ENCODE results near the gene ARHGDIA.

ARHGDIA gene

GRCh38 chr17:81831563-81831956 is 39.6 kb downstream of the ARHGDIA start:
- TF ChIP-seq TARDBP (IDR thresholded peaks at IDR 0.05) (no peak), CTBP1 (IDR thresholded peaks at IDR 0.05; ENCODE audit: borderline replicate concordance) (no peak), FOXA1 (IDR thresholded peaks at IDR 0.05) (no peak), BHLHE40 (IDR thresholded peaks at IDR 0.05; ENCODE audit: borderline replicate concordance) (no peak)
- ChIA-PET CTCF (no interaction called here), POLR2A (no interaction called here)
- no peak for DNase-seq (ENCODE audit: extremely low spot score)

DNA sequence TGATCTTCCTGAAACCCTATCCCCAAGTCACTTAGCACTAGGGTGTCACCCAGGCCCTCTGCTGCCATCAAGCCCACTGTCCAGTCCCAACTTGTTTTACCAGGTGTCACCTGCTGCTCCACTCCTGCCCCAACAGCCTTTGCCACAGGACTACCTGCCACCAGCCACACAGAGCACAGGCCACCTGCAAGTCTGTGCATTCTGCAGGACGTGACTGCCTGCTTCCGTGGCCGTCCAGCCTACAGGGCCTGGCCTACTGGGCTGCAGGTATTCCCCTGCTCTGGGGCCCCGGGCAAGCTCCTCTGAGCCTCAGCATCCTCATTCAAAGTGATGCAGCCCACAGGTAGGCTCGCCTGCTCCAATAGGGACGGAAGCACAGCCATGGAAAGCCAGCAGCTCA is 41.3 kb downstream of the ARHGDIA start:
- CTCF ChIA-PET, result no interaction called here
- no peak for TF ChIP-seq FOXK2 (IDR thresholded peaks at IDR 0.05)
- TF ChIP-seq FOXA1 (IDR thresholded peaks at IDR 0.05), result no peak
- no peak for TF ChIP-seq ELF4 (IDR thresholded peaks at IDR 0.05)
- TF ChIP-seq L3MBTL2 (conservative IDR thresholded peaks at IDR 0.05), result no peak
- no peak for TF ChIP-seq TARDBP (IDR thresholded peaks at IDR 0.05)
- no peak for TF ChIP-seq FOXM1 (IDR thresholded peaks at IDR 0.05; ENCODE audit: borderline replicate concordance)
- no peak for TF ChIP-seq CTBP1 (IDR thresholded peaks at IDR 0.05; ENCODE audit: borderline replicate concordance)
- TF ChIP-seq ZNF384 (IDR thresholded peaks at IDR 0.05), result no peak
- no peak for TF ChIP-seq SP1 (IDR thresholded peaks at IDR 0.05)
- no peak for TF ChIP-seq LEF1 (IDR thresholded peaks at IDR 0.05; ENCODE audit: borderline replicate concordance)
- TF ChIP-seq SUZ12 (IDR thresholded peaks at IDR 0.05), result no peak
- TF ChIP-seq, protein P1, sequence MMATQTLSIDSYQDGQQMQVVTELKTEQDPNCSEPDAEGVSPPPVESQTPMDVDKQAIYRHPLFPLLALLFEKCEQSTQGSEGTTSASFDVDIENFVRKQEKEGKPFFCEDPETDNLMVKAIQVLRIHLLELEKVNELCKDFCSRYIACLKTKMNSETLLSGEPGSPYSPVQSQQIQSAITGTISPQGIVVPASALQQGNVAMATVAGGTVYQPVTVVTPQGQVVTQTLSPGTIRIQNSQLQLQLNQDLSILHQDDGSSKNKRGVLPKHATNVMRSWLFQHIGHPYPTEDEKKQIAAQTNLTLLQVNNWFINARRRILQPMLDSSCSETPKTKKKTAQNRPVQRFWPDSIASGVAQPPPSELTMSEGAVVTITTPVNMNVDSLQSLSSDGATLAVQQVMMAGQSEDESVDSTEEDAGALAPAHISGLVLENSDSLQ (IDR thresholded peaks at IDR 0.05), result no peak
- TF ChIP-seq NFRKB (IDR thresholded peaks at IDR 0.05), result no peak
- no peak for TF ChIP-seq BHLHE40 (IDR thresholded peaks at IDR 0.05; ENCODE audit: borderline replicate concordance)
- POLR2A ChIA-PET, result interaction anchor here (1.2 to 1.6 kb wide), 2 partner anchors 12 to 127 kb away, joined by 3 to 5 read pairs; partner anchors contain the start of gene MRPL12
- DNase-seq (ENCODE audit: extremely low spot score), result no peak

DNA sequence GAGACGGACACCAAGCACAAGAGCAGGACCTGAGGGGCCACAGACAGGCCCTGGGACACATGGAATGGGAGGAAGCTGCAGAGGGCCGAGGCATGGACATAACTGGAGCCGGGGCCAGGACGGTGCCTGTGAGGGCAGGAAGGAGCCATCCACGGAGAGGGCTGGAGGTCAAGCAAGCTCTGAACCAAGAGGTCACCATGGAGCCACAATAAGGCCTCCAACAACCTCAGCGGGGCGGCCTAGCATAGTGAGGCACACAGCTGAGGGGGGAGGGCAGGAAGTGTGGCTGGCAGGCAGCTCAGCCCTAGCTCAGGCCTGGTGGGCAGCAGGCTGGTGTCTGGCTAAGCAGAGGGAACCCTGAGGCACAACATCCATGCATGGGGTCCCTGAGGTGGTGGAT is 42.5 kb downstream of the ARHGDIA start:
- ChIA-PET CTCF (no interaction called here), POLR2A (interaction anchor here (1.0 to 1.2 kb wide), 4 partner anchors 11 to 42 kb away, joined by 3 to 4 read pairs (median 4); partner anchors contain the start of gene ARHGDIA)
- no peak for DNase-seq (ENCODE audit: extremely low spot score)
- no peak for TF ChIP-seq FOXA1 (IDR thresholded peaks at IDR 0.05)
- TF ChIP-seq, protein P1 (IDR thresholded peaks at IDR 0.05), result no peak
- no peak for TF ChIP-seq HDGF (IDR thresholded peaks at IDR 0.05; ENCODE audit: borderline replicate concordance)
- TF ChIP-seq CTBP1 (IDR thresholded peaks at IDR 0.05; ENCODE audit: borderline replicate concordance), result no peak
- no peak for TF ChIP-seq ELF4 (IDR thresholded peaks at IDR 0.05)
- TF ChIP-seq FOXM1 (IDR thresholded peaks at IDR 0.05; ENCODE audit: borderline replicate concordance), result no peak
- TF ChIP-seq L3MBTL2 (conservative IDR thresholded peaks at IDR 0.05), result no peak
- no peak for TF ChIP-seq LEF1 (IDR thresholded peaks at IDR 0.05; ENCODE audit: borderline replicate concordance)

- no peak for TF ChIP-seq FOXA1 (IDR thresholded peaks at IDR 0.05)
- TF ChIP-seq FOXK2 (IDR thresholded peaks at IDR 0.05), result no peak
- TF ChIP-seq L3MBTL2 (conservative IDR thresholded peaks at IDR 0.05), result no peak
- no peak for TF ChIP-seq ELF4 (IDR thresholded peaks at IDR 0.05)
- TF ChIP-seq CTBP1 (IDR thresholded peaks at IDR 0.05; ENCODE audit: borderline replicate concordance), result no peak
- no peak for TF ChIP-seq ZNF384 (IDR thresholded peaks at IDR 0.05)
- no peak for TF ChIP-seq TARDBP (IDR thresholded peaks at IDR 0.05)
- TF ChIP-seq, protein P1 (IDR thresholded peaks at IDR 0.05), result no peak
- no peak for TF ChIP-seq BHLHE40 (IDR thresholded peaks at IDR 0.05; ENCODE audit: borderline replicate concordance)
- no peak for TF ChIP-seq FOXM1 (IDR thresholded peaks at IDR 0.05; ENCODE audit: borderline replicate concordance)
- TF ChIP-seq SUZ12 (IDR thresholded peaks at IDR 0.05), result no peak
- DNase-seq (ENCODE audit: extremely low spot score), result no peak
- POLR2A ChIA-PET, result interaction anchor here (1.3 kb wide), 1 partner anchor 123 kb away, joined by 4 read pairs; the partner anchor contains the start of gene MRPL12
- CTCF ChIA-PET, result no interaction called here
These were observed 45.2 kb downstream of the ARHGDIA start for GRCh38 chr17:81825841-81826466.

- ChIA-PET POLR2A (interaction anchor here (0.9 kb wide), 2 partner anchors 8 to 17 kb away, joined by 4 read pairs; partner anchors contain the start of gene MCRIP1), CTCF (no interaction called here)
- DNase-seq (ENCODE audit: extremely low spot score), result no peak
- no peak for TF ChIP-seq SUZ12 (IDR thresholded peaks at IDR 0.05)
- TF ChIP-seq, protein P1 (IDR thresholded peaks at IDR 0.05), result no peak
- TF ChIP-seq FOXK2 (IDR thresholded peaks at IDR 0.05), result no peak
- no peak for TF ChIP-seq SP1 (IDR thresholded peaks at IDR 0.05)
- TF ChIP-seq NFRKB (IDR thresholded peaks at IDR 0.05), result no peak
- TF ChIP-seq FOXM1 (IDR thresholded peaks at IDR 0.05; ENCODE audit: borderline replicate concordance), result no peak
- no peak for TF ChIP-seq HDGF (IDR thresholded peaks at IDR 0.05; ENCODE audit: borderline replicate concordance)
- no peak for TF ChIP-seq CTBP1 (IDR thresholded peaks at IDR 0.05; ENCODE audit: borderline replicate concordance)
- no peak for TF ChIP-seq ZNF384 (IDR thresholded peaks at IDR 0.05)
- TF ChIP-seq L3MBTL2 (conservative IDR thresholded peaks at IDR 0.05), result no peak
- no peak for TF ChIP-seq TARDBP (IDR thresholded peaks at IDR 0.05)
- TF ChIP-seq ELF4 (IDR thresholded peaks at IDR 0.05), result no peak
- TF ChIP-seq ARNT (IDR thresholded peaks at IDR 0.05), result no peak
These were observed 46.5 kb downstream of the ARHGDIA start for GRCh38 chr17:81824595-81824994.

All from HEK293T (cell line).